Activated CD8-positive, alpha-beta T cell treated with anti-CD3 and anti-CD28 coated beads for 36 hours (primary cell): Measurements from ENCODE around the gene USP50. TPM values are rescaled to one million over a fixed set of nuclear protein-coding genes. Genes with fewer than 3 reads are reported as not detected.
A peak's percentile ranks its signal among the peaks of the same experiment; 100 is the strongest.

Source experiments
- ATAC-seq: fragments of 200-7000 bp; cut with Tn5 transposase; one replicate; pipeline ENCODE4 v1.10.0; 2021; ENCODE audit warnings: mild to moderate bottlenecking, moderate library complexity
- CTCF ChIA-PET: fragments of 350-600 bp; sonication (Branson Sonifier 250); formaldehyde crosslinking; loops from one replicate; lab custom pipeline; 2021; ENCODE audit warnings: antibody characterized with exemption; lab: Charles Lee
- POLR2A ChIA-PET: fragments of 350-600 bp; sonication (Branson Sonifier 250); formaldehyde crosslinking; loops from one replicate; lab custom pipeline; 2021; ENCODE audit warnings: antibody characterized with exemption; lab: Charles Lee
- DNase-seq: peaks from one replicate; pipeline ENCODE4 v3.0.0-alpha.2; 2020
- H3K27ac Mint-ChIP-seq: one replicate; pipeline ENCODE4 v1.8.0; 2021; ENCODE audit warnings: mild to moderate bottlenecking, mixed read lengths
- H3K27me3 Mint-ChIP-seq: one replicate; pipeline ENCODE4 v1.8.0; 2021; ENCODE audit warnings: mixed read lengths
- H3K36me3 Mint-ChIP-seq: one replicate; pipeline ENCODE4 v1.8.0; 2021; ENCODE audit warnings: low read depth, mixed read lengths
- H3K4me1 Mint-ChIP-seq: one replicate; pipeline ENCODE4 v1.8.0; 2021; ENCODE audit warnings: low read depth, mixed read lengths
- H3K4me3 Mint-ChIP-seq: one replicate; pipeline ENCODE4 v1.8.0; 2021; ENCODE audit warnings: mild to moderate bottlenecking, moderate library complexity, mixed read lengths
- H3K9me3 Mint-ChIP-seq: one replicate; pipeline ENCODE4 v1.8.0; 2021; ENCODE audit warnings: mixed read lengths
- intact Hi-C: fragments of 100-400 bp; cut with micrococcal nuclease; formaldehyde crosslinking; loops from one replicate; pipeline ENCODE4 v1.10.0; 2022
- total RNA-seq, 2 experiments: library from RNA; stranded (reverse); gene quantifications; one replicate each; pipeline ENCODE4 v1.2.3, GENCODE V29; 2021
- TF ChIP-seq, protein P1 (sequence below): fragments of 200-600 bp; IDR thresholded peaks from one replicate; pipeline ENCODE4 v1.8.0; 2022; ENCODE audit warnings: antibody characterized with exemption, mild to moderate bottlenecking

USP50 gene
- total RNA-seq, 2 experiments from 2014 or later = not detected

DNA sequence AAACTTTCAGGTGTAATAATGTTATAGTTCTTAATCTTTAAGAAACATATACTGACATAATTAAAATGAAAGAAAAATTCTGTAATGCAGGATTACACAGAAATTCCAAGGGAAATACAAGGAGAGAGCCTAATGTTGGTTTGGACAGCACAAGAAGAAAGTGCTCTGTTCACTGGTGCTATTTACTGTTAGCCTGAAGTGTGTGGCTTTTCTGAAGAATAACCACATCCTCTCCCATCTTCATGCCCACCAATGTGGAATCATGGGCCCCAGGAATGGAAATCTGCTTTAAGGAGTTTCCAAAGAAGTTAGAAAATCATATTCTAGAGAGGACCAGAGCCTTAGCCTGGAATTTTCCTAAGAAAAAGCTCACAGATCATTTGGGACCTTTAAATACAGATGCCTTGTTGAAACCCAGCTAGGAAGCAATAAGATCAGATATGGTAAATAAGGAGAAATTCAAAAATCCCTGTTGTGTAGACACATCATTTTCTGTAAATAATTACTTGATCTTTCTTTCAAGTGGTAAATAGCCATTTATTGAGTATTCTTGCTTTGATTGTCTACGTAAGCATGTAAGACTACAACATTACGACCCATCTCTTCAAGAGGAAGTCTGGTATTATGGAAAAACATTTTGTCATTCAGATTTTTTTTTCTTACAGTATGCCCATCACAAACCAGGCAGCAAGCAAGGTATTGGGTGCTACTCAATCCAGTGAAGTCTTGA lies 10.3 kb upstream of the USP50 start:
- DNase-seq (no peak), ATAC-seq (no peak)
- CTCF ChIA-PET = no interaction called here
- no peak overlapping the region for H3K4me3 Mint-ChIP-seq
- peaks cover 20% of the 10 kb centered on the region for H3K36me3 Mint-ChIP-seq
- H3K27me3 Mint-ChIP-seq = no peaks in the 10 kb centered on the region
- TF ChIP-seq, protein P1, sequence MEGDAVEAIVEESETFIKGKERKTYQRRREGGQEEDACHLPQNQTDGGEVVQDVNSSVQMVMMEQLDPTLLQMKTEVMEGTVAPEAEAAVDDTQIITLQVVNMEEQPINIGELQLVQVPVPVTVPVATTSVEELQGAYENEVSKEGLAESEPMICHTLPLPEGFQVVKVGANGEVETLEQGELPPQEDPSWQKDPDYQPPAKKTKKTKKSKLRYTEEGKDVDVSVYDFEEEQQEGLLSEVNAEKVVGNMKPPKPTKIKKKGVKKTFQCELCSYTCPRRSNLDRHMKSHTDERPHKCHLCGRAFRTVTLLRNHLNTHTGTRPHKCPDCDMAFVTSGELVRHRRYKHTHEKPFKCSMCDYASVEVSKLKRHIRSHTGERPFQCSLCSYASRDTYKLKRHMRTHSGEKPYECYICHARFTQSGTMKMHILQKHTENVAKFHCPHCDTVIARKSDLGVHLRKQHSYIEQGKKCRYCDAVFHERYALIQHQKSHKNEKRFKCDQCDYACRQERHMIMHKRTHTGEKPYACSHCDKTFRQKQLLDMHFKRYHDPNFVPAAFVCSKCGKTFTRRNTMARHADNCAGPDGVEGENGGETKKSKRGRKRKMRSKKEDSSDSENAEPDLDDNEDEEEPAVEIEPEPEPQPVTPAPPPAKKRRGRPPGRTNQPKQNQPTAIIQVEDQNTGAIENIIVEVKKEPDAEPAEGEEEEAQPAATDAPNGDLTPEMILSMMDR = no peak
- H3K4me1 Mint-ChIP-seq = peaks cover 29% of the 10 kb centered on the region
- POLR2A ChIA-PET = no interaction called here
- intact Hi-C loops = no loop called here
- peak overlapping the region; percentile 77 for H3K27ac Mint-ChIP-seq
- peaks cover 2% of the 10 kb centered on the region for H3K9me3 Mint-ChIP-seq

DNA sequence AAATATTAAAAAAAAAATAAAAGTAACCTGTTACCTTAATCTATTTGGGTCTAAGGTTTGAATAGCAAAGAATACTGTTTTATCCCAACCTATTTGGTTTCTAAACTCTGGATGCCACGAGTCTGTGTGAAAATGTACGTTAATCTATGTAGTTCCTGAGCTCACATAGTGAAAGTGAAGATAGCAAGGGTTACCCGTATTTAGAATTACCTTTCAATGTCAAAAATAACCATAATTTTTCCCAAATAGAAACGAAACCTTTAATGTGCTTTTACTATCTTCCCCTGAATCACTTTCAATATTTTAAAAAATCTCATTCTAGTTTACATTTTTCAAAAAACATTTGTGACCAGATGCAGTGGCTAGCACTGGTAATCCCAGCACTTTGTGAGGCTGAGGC lies 5.8 kb upstream of the USP50 start:
- TF ChIP-seq, protein P1 = no peak
- Mint-ChIP-seq H3K27ac (no peak overlapping the region), H3K27me3 (no peaks in the 10 kb centered on the region), H3K4me3 (no peak overlapping the region), H3K4me1 (peaks cover 16% of the 10 kb centered on the region), H3K9me3 (peaks cover 2% of the 10 kb centered on the region), H3K36me3 (peaks cover 11% of the 10 kb centered on the region)
- no peak for ATAC-seq
- CTCF ChIA-PET = no interaction called here
- no peak for DNase-seq
- intact Hi-C loops = no loop called here
- POLR2A ChIA-PET = no interaction called here

GRCh38 chr15:50549326-50549725 lies 2.9 kb upstream of the USP50 start:
- ATAC-seq = no peak
- TF ChIP-seq, protein P1 = no peak
- peaks cover 5% of the 10 kb centered on the region for H3K4me1 Mint-ChIP-seq
- H3K27ac Mint-ChIP-seq = no peak overlapping the region
- ChIA-PET POLR2A (interaction anchor here (0.9 to 1.5 kb wide), 3 partner anchors 13 to 336 kb away, joined by 3 to 4 read pairs (median 3); no protein-coding TSS in a partner anchor), CTCF (no interaction called here)
- H3K36me3 Mint-ChIP-seq = peaks cover 1% of the 10 kb centered on the region
- no peaks in the 10 kb centered on the region for H3K27me3 Mint-ChIP-seq
- no peak for DNase-seq
- no peak overlapping the region for H3K4me3 Mint-ChIP-seq
- peaks cover 2% of the 10 kb centered on the region for H3K9me3 Mint-ChIP-seq
- intact Hi-C loops = no loop called here

GRCh38 chr15:50544368-50544767 lies 2.1 kb downstream of the USP50 start:
- ATAC-seq = no peak
- intact Hi-C loops = no loop called here
- no peaks in the 10 kb centered on the region for H3K9me3 Mint-ChIP-seq
- no peak overlapping the region for H3K4me3 Mint-ChIP-seq
- no peak overlapping the region for H3K27ac Mint-ChIP-seq
- H3K36me3 Mint-ChIP-seq = no peaks in the 10 kb centered on the region
- POLR2A ChIA-PET = no interaction called here
- CTCF ChIA-PET = interaction anchor here (0.6 kb wide), 1 partner anchor 59 kb away, joined by 3 read pairs; no protein-coding TSS in a partner anchor
- TF ChIP-seq, protein P1 = no peak
- peaks cover 3% of the 10 kb centered on the region for H3K27me3 Mint-ChIP-seq
- DNase-seq = no peak
- H3K4me1 Mint-ChIP-seq = no peaks in the 10 kb centered on the region

DNA sequence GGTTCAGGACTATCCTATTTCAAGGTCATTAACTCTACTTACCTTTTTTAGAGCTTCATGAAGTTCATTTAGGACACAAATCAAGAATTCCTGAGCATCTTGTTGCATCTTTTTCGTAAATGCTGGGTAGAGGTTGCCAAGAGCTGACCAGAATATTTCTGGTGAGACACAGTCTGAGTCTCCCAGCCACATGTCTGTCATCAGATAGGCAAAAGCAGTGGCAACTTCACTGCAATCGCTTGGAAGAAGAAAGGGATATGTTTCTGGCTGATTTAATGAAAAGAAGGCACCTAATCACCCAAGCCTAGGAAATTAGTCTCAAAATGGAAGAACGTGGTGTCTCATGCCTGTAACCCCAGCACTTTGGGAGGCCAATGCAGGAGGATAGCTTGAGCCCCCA lies 2.9 kb downstream of the USP50 start:
- Mint-ChIP-seq H3K36me3 (no peaks in the 10 kb centered on the region), H3K27ac (no peak overlapping the region), H3K4me1 (no peaks in the 10 kb centered on the region), H3K27me3 (peaks cover 3% of the 10 kb centered on the region), H3K9me3 (no peaks in the 10 kb centered on the region), H3K4me3 (no peak overlapping the region)
- ChIA-PET CTCF (interaction anchor here (1.2 to 1.5 kb wide), 2 partner anchors 13 to 343 kb away, joined by 4 to 7 read pairs; no protein-coding TSS in a partner anchor), POLR2A (no interaction called here)
- TF ChIP-seq, protein P1 = no peak
- intact Hi-C loops = no loop called here
- ATAC-seq (no peak), DNase-seq (no peak)
